Measurements from ENCODE around the gene GMPR. TPM values are rescaled to one million over a fixed set of nuclear protein-coding genes. Genes with fewer than 3 reads are reported as not detected.
A peak's percentile ranks its signal among the peaks of the same experiment; 100 is the strongest.

Gene GMPR
- total RNA-seq, 1 experiment from 2014 or later = 2.0 TPM

DNA sequence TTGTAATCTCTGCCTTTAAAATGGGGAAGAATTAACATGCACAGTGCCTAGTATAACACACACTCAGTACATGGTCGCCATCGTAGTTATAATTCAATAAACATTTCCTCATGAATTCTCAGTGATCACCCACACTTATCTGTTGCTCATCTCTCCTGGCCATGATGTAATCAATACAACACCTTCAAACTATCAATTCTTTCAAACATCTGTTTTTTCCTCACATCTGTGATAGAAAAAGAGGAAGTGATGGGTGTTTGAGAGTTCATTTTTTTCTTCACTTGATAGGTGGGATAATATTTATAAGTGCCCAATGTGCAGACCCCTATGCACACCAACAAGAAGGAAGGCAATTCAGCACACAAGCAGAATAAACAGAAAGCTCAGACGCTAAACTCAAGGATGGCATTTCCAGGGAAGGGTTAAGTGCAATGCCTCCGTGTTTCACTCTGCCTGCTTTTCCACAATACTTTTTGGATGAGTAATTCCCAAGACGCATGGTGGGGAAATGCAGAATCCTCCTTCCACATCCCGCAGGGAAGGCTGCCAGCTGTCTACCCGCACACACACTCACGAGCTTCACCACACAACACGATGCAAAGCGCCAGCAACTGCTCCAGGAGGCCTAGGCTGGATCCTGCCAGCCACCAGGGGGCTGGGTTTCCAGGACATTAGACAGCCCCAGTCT lies 100.3 kb downstream of the GMPR start:
- Histone ChIP-seq H3F3A (ENCODE audit: insufficient read depth, low read depth) (peaks cover 8% of the 10 kb centered on the region; the same call in 1 of the 2 replicates), H3K36me3 (ENCODE audit: low read depth) (no peaks in the 10 kb centered on the region), H3K4me2 (peak overlapping the region; percentile 52), H3K4me1 (replicated peaks; ENCODE audit: insufficient read depth) (peaks cover 30% of the 10 kb centered on the region), H3K4me3 (no peak overlapping the region), H3K79me2 (ENCODE audit: low read depth) (no peaks in the 10 kb centered on the region), H3K27me3 (ENCODE audit: insufficient read depth, low read depth) (no peaks in the 10 kb centered on the region), H4K20me1 (ENCODE audit: insufficient read depth) (no peaks in the 10 kb centered on the region), H2AFZ (no peak overlapping the region), H3K9me2 (ENCODE audit: insufficient read depth) (no peaks in the 10 kb centered on the region), H3K9me3 (ENCODE audit: insufficient read depth, low read depth) (no peaks in the 10 kb centered on the region), H3K27ac (peak overlapping the region; percentile 13; the same call in 1 of the 2 replicates)
- intact Hi-C loops (cut with micrococcal nuclease; ENCODE audit: unreplicated experiment) = no loop called here
- no TSS peak for BruUV-seq (replicated peaks)
- CTCF ChIA-PET = no interaction called here
- no peak for TF ChIP-seq EZH2 (IDR thresholded peaks at IDR 0.05; ENCODE audit: low read depth)
- TF ChIP-seq CTCF (conservative IDR thresholded peaks at IDR 0.05) = peak; percentile 44
- POLR2A ChIA-PET (ENCODE audit: unreplicated experiment) = no interaction called here
- peak; percentile 58 to 63 for DNase-seq

DNA sequence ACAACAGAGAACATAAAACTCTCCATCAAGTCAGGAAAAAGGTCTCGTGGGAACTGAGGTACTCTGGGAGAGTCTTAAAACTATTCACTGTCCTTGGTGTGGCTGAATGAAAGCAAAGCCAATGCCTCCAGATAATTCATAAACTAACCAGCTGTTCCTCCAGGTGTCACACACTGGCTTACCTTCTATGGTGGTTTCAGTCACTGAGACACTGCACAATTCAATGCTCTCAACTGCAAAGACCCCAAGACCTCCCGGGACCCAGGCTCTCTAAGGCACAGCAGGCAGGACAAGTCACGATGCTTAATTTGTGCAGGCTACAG lies 100.8 kb downstream of the GMPR start:
- Histone ChIP-seq H3K4me3 (no peak overlapping the region), H3K27ac (peak overlapping the region; percentile 6; the same call in 1 of the 2 replicates), H4K20me1 (ENCODE audit: insufficient read depth) (no peaks in the 10 kb centered on the region), H3K27me3 (ENCODE audit: insufficient read depth, low read depth) (no peaks in the 10 kb centered on the region), H3K4me1 (replicated peaks; ENCODE audit: insufficient read depth) (peaks cover 25% of the 10 kb centered on the region), H2AFZ (no peak overlapping the region), H3K9me3 (ENCODE audit: insufficient read depth, low read depth) (no peaks in the 10 kb centered on the region), H3K36me3 (ENCODE audit: low read depth) (no peaks in the 10 kb centered on the region), H3F3A (ENCODE audit: insufficient read depth, low read depth) (peaks cover 8% of the 10 kb centered on the region; the same call in 1 of the 2 replicates), H3K79me2 (ENCODE audit: low read depth) (no peaks in the 10 kb centered on the region), H3K9me2 (ENCODE audit: insufficient read depth) (no peaks in the 10 kb centered on the region), H3K4me2 (peak overlapping the region; percentile 52)
- CTCF ChIA-PET = no interaction called here
- no peak for DNase-seq
- no TSS peak for BruUV-seq (replicated peaks)
- TF ChIP-seq EZH2 (IDR thresholded peaks at IDR 0.05; ENCODE audit: low read depth) (no peak), CTCF (conservative IDR thresholded peaks at IDR 0.05) (0 out of 2 replicates have a peak, but pooled peaks have one; percentile 9)
- POLR2A ChIA-PET (ENCODE audit: unreplicated experiment) = no interaction called here
- intact Hi-C loops (cut with micrococcal nuclease; ENCODE audit: unreplicated experiment) = no loop called here

GRCh38 chr6:16343593-16343992 lies 105.2 kb downstream of the GMPR start:
- Histone ChIP-seq H3K4me2 (no peak overlapping the region), H3F3A (ENCODE audit: insufficient read depth, low read depth) (peaks cover 19% of the 10 kb centered on the region; the same call in 1 of the 2 replicates), H3K9me2 (ENCODE audit: insufficient read depth) (no peaks in the 10 kb centered on the region), H3K9me3 (ENCODE audit: insufficient read depth, low read depth) (no peaks in the 10 kb centered on the region), H3K27ac (no peak overlapping the region), H2AFZ (no peak overlapping the region), H4K20me1 (ENCODE audit: insufficient read depth) (no peaks in the 10 kb centered on the region), H3K27me3 (ENCODE audit: insufficient read depth, low read depth) (no peaks in the 10 kb centered on the region), H3K79me2 (ENCODE audit: low read depth) (no peaks in the 10 kb centered on the region), H3K36me3 (ENCODE audit: low read depth) (no peaks in the 10 kb centered on the region), H3K4me3 (no peak overlapping the region), H3K4me1 (replicated peaks; ENCODE audit: insufficient read depth) (peaks cover 30% of the 10 kb centered on the region)
- BruUV-seq (replicated peaks) = no TSS peak
- DNase-seq = no peak
- TF ChIP-seq EZH2 (IDR thresholded peaks at IDR 0.05; ENCODE audit: low read depth) (no peak), CTCF (conservative IDR thresholded peaks at IDR 0.05) (no peak)
- intact Hi-C loops (cut with micrococcal nuclease; ENCODE audit: unreplicated experiment) = no loop called here
- ChIA-PET POLR2A (ENCODE audit: unreplicated experiment) (no interaction called here), CTCF (no interaction called here)

All from PC-9 (cell line).